HepG2 (cell line): ENCODE results near the gene AFDN. TPM values are rescaled to one million over a fixed set of nuclear protein-coding genes. Genes with fewer than 3 reads are reported as not detected.
A peak's percentile ranks its signal among the peaks of the same experiment; 100 is the strongest.

Experiments used
- ATAC-seq: fragments of 200-7000 bp; cut with Tn5 transposase; 3 replicates; pipeline ENCODE4 v1.9.1; 2020; ENCODE audit warnings: mild to moderate bottlenecking, moderate library complexity
- BruUV-seq: library from RNA; stranded (reverse); fragments of 400-500 nt; replicated peaks from 2 replicates; lab custom pipeline; 2021; lab: Mats Ljungman, UMichigan
- CTCF ChIA-PET: fragments of 300-600 bp; formaldehyde crosslinking; extraction: SDS; loops from one replicate; lab custom pipeline; 2021; ENCODE audit warnings: low total read pairs, inconsistent platforms, low intra/inter-chr PET ratio; lab: Yijun Ruan, JAX
- POLR2A ChIA-PET: fragments of 350-600 bp; sonication (Branson Sonifier 250); formaldehyde crosslinking; loops from one replicate; lab custom pipeline; 2020; ENCODE audit warnings: antibody characterized with exemption, inconsistent platforms; lab: Yijun Ruan, JAX
- DNase-seq: peaks from one replicate; pipeline ENCODE4 v3.0.0-alpha.2; 2015; ENCODE audit warnings: low spot score
- FAIRE-seq: peaks from 3 replicates; lab custom pipeline; 2011; peaks lifted over from hg19 to GRCh38; lab: Jason Lieb, UNC
- H2AFZ ChIP-seq: one replicate; pipeline ENCODE4 v1.6.1; 2011; ENCODE audit warnings: low read length, inconsistent platforms
- H3K27ac ChIP-seq: fragments of 300-600 bp; 3 replicates; pipeline ENCODE4 v1.8.0; 2011; ENCODE audit warnings: mixed run types, mild to moderate bottlenecking, mixed read lengths, low read length, inconsistent platforms; ENCODE audit not compliant: insufficient read depth; ENCODE audit errors: extremely low read length
- H3K27me3 ChIP-seq, 2 experiments: fragments of 200-600 bp in 1 of 2; 2 replicates in 1 of 2; 3 replicates in 1 of 2; pipeline versions ENCODE4 v1.6.0 to v1.8.0; 2011; ENCODE audit warnings: low read length in 2 of 2, mild to moderate bottlenecking in 2 of 2, moderate library complexity in 2 of 2, inconsistent platforms in 1 of 2; ENCODE audit not compliant: insufficient read depth in 2 of 2, control insufficient read depth in 1 of 2
- H3K36me3 ChIP-seq, 2 experiments: fragments of 200-600 bp in 1 of 2; replicated peaks in 1 of 2; 2 replicates in 1 of 2; 3 replicates in 1 of 2; pipeline versions ENCODE4 v1.5.1 to v1.8.0; 2011; ENCODE audit warnings: low read length in 2 of 2, inconsistent platforms in 1 of 2; ENCODE audit not compliant: insufficient read depth in 2 of 2, control insufficient read depth in 1 of 2
- H3K4me1 ChIP-seq: 2 replicates; pipeline ENCODE4 v1.5.1; 2012; ENCODE audit warnings: low read length, inconsistent platforms; ENCODE audit not compliant: insufficient read depth
- H3K4me2 ChIP-seq: 2 replicates; pipeline ENCODE4 v1.6.0; 2011; ENCODE audit warnings: low read depth, low read length, inconsistent platforms
- H3K4me3 ChIP-seq, 3 experiments: fragments of 200-600 bp in 1 of 3; sonication (generic), shearing (Covaris generic) in 1 of 3; replicated peaks in 1 of 3; 2 replicates each; pipeline ENCODE4 v1.5.1; 2011 to 2016; ENCODE audit warnings: low read length in 3 of 3, inconsistent platforms in 2 of 3, low read depth in 2 of 3, mild to moderate bottlenecking in 2 of 3, control low read depth in 1 of 3, mixed read lengths in 1 of 3; ENCODE audit not compliant: insufficient read depth in 1 of 3
- H3K79me2 ChIP-seq: one replicate; pipeline ENCODE4 v1.6.1; 2011; ENCODE audit warnings: low read length, inconsistent platforms; ENCODE audit not compliant: insufficient read depth
- H3K9ac ChIP-seq: 2 replicates; pipeline ENCODE4 v1.6.0; 2011; ENCODE audit warnings: mild to moderate bottlenecking, low read depth, low read length, inconsistent platforms; ENCODE audit not compliant: insufficient read depth
- H3K9me3 ChIP-seq: 2 replicates; pipeline ENCODE4 v1.5.1; 2012; ENCODE audit warnings: mild to moderate bottlenecking, low read length
- H4K20me1 ChIP-seq: 2 replicates; pipeline ENCODE4 v1.6.0; 2011; ENCODE audit warnings: inconsistent platforms, mild to moderate bottlenecking, low read length, moderate library complexity; ENCODE audit not compliant: insufficient read depth
- MLXIP ChIP-seq: sonication (generic); formaldehyde crosslinking; IDR thresholded peaks from 2 replicates; pipeline ENCODE4 v1.9.0; 2021; ENCODE audit warnings: missing genetic modification reagents, borderline replicate concordance
- MXI1 ChIP-seq: IDR thresholded peaks from 3 replicates; pipeline ENCODE4 v1.6.1; 2012; ENCODE audit warnings: low read depth, low read length, inconsistent platforms, borderline replicate concordance
- RBM22 ChIP-seq: fragments of 200-400 bp; formaldehyde crosslinking; optimal IDR thresholded peaks from 2 replicates; pipeline ENCODE3; 2017; ENCODE audit warnings: mild to moderate bottlenecking, low read length, moderate library complexity
- SIX1 ChIP-seq: sonication (generic); formaldehyde crosslinking; IDR thresholded peaks from 2 replicates; pipeline ENCODE4 v1.4.0; 2020; ENCODE audit warnings: missing genetic modification reagents, borderline replicate concordance
- THAP11 ChIP-seq: IDR thresholded peaks from 2 replicates; pipeline ENCODE4 v1.6.1; 2016; ENCODE audit warnings: missing biosample characterization, missing genetic modification reagents
- ZBTB21 ChIP-seq: sonication (generic); formaldehyde crosslinking; IDR thresholded peaks from 2 replicates; pipeline ENCODE4 v1.4.0; 2020; ENCODE audit warnings: missing genetic modification reagents
- ZNF30 ChIP-seq: sonication (generic); formaldehyde crosslinking; IDR thresholded peaks from 2 replicates; pipeline ENCODE4 v1.5.0; 2020; ENCODE audit warnings: mild to moderate bottlenecking, missing genetic modification reagents
- ZNF574 ChIP-seq: sonication (generic); formaldehyde crosslinking; IDR thresholded peaks from 2 replicates; pipeline ENCODE4 v1.4.0; 2020; ENCODE audit warnings: missing genetic modification reagents
- ZNF672 ChIP-seq: sonication (generic); formaldehyde crosslinking; IDR thresholded peaks from 2 replicates; pipeline ENCODE4 v1.8.1; 2022; ENCODE audit warnings: missing genetic modification reagents
- ZSCAN21 ChIP-seq: sonication (generic); formaldehyde crosslinking; IDR thresholded peaks from 2 replicates; pipeline ENCODE4 v1.8.0; 2022; ENCODE audit warnings: mild to moderate bottlenecking, missing genetic modification reagents, moderate library complexity, borderline replicate concordance
- WGBS: methylation state at CpG from one replicate; pipeline ENCODE4 v1.1.6; 2017; ENCODE audit warnings: low lambda C conversion rate; 5-methylcytosine and 5-hydroxymethylcytosine counted together
- in situ Hi-C: cut with HindIII; loops from 2 replicates; pipeline ENCODE4 v1.10.0; 2017; ENCODE audit warnings: low pct_unique_long_range_greater_than_20kb; ENCODE audit not compliant: extremely low pct_ligation_motif_present
- intact Hi-C: fragments of 100-400 bp; cut with micrococcal nuclease; formaldehyde crosslinking; loops from one replicate; pipeline ENCODE4 v1.10.0; 2022; ENCODE audit not compliant: unreplicated experiment
- polyA plus RNA-seq, 8 experiments: library from polyadenylated mRNA; depleted of rRNA in 3 of 8; stranded (reverse) in 7 of 8; unstranded in 1 of 8; fragments of >200 nt; fragmentation: Illumina TruSeq in 4 of 8; extraction: Trizol in 4 of 8; gene quantifications; 2 replicates each; pipeline versions ENCODE4 v1.2.1 to v1.2.3, GENCODE V29; 2011 to 2016; ENCODE audit warnings: low read depth in 4 of 8, missing spikeins in 1 of 8, mixed read lengths in 1 of 8; ENCODE audit not compliant: insufficient read depth in 1 of 8
- total RNA-seq, 5 experiments: library from RNA; depleted of rRNA; stranded (reverse); fragments of >200 nt; fragmentation: Illumina TruSeq; extraction: Trizol; gene quantifications; 2 replicates each; pipeline ENCODE4 v1.2.3, GENCODE V29; 2016; ENCODE audit warnings: low read depth in 1 of 5
- TF ChIP-seq, protein P1 (sequence below), 2 experiments: sonication (generic) in 1 of 2; formaldehyde crosslinking in 1 of 2; IDR thresholded peaks; 2 replicates each; pipeline versions ENCODE4 v1.4.0 to v1.6.1; 2018 to 2020; ENCODE audit warnings: missing genetic modification reagents in 2 of 2, borderline replicate concordance in 1 of 2, low read depth in 1 of 2, mild to moderate bottlenecking in 1 of 2, missing biosample characterization in 1 of 2

Gene AFDN
- total and polyA plus RNA-seq, 2 of the 13 experiments (the other 11 are each of a cell fraction or from before 2014, with no cell fraction given), result 136 to 151 TPM

DNA sequence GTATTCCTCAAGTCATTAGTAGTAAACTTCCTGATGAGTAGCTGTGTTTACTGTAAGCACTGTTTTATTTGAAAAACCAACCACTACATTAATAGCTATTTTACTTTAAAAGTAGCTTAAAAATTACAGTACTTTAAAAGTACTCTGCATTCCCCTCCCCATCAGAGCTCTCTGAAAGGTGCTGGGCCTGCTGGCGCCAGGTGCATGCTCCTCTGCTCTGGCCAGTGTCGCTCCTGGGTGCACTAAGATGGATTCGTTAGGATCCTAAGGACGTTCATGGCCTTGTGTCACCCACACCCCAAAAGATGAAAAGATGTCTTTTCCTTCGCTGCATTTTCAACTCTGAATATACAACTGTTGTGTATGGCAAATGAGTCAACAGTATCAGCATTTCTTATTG is 126.8 kb downstream of the AFDN start:
- DNase-seq (no peak), FAIRE-seq (no peak), ATAC-seq (no peak)
- H2AFZ ChIP-seq, result no peak overlapping the region
- peaks cover 41 to 77% of the 10 kb centered on the region in 2 experiments for H3K36me3 ChIP-seq
- no peak for TF ChIP-seq MXI1
- TF ChIP-seq RBM22, result peak; percentile 47
- intact Hi-C loops (no loop called here), in situ Hi-C loops (no loop called here)
- ChIA-PET CTCF (no interaction called here), POLR2A (no interaction called here)
- H3K79me2 ChIP-seq, result peaks cover 5% of the 10 kb centered on the region
- H3K9ac ChIP-seq, result no peak overlapping the region
- no peak overlapping the region for H3K27ac ChIP-seq
- no peak overlapping the region for H3K4me3 ChIP-seq
- H4K20me1 ChIP-seq, result no peaks in the 10 kb centered on the region
- H3K4me1 ChIP-seq, result peaks cover 28% of the 10 kb centered on the region
- H3K4me2 ChIP-seq, result no peak overlapping the region
- no TSS peak for BruUV-seq
- no peaks in the 10 kb centered on the region for H3K27me3 ChIP-seq
- WGBS, result 98% methylated on average over 5 of the region's 5 CpGs
- no peaks in the 10 kb centered on the region for H3K9me3 ChIP-seq

DNA sequence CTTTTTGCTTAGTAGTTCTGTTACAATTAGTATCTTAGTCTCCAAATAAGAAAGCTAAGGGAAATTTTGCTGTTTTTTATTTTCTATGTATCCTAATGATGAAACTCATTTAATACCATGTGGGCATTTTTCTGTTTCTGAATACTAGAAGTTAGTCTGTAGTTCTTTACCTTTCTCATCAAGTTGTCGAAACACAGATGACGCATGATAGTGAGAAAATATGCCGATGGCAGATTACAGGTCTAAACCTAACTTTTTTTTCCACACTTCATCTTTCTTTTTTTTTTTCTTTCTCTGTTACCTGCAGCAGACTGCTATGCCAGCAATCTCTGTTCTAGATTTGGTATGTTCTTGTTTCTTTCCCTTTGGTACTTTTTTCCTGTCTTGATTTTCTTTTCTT is 127.4 kb downstream of the AFDN start:
- H3K27me3 ChIP-seq, result no peaks in the 10 kb centered on the region
- no peak overlapping the region for H3K4me2 ChIP-seq
- H3K9ac ChIP-seq, result no peak overlapping the region
- peaks cover 28% of the 10 kb centered on the region for H3K4me1 ChIP-seq
- no peak overlapping the region for H2AFZ ChIP-seq
- CTCF ChIA-PET, result no interaction called here
- no peaks in the 10 kb centered on the region for H3K9me3 ChIP-seq
- WGBS, result 97% methylated on average over 3 of the region's 3 CpGs
- ATAC-seq (no peak), DNase-seq (no peak), FAIRE-seq (no peak)
- intact Hi-C loops, result no loop called here
- in situ Hi-C loops, result no loop called here
- POLR2A ChIA-PET, result no interaction called here
- no peak overlapping the region for H3K27ac ChIP-seq
- peaks cover 37 to 71% of the 10 kb centered on the region in 2 experiments for H3K36me3 ChIP-seq
- H3K79me2 ChIP-seq, result peaks cover 5% of the 10 kb centered on the region
- H3K4me3 ChIP-seq, result no peak overlapping the region
- H4K20me1 ChIP-seq, result no peaks in the 10 kb centered on the region
- no TSS peak for BruUV-seq
- TF ChIP-seq, protein P1, sequence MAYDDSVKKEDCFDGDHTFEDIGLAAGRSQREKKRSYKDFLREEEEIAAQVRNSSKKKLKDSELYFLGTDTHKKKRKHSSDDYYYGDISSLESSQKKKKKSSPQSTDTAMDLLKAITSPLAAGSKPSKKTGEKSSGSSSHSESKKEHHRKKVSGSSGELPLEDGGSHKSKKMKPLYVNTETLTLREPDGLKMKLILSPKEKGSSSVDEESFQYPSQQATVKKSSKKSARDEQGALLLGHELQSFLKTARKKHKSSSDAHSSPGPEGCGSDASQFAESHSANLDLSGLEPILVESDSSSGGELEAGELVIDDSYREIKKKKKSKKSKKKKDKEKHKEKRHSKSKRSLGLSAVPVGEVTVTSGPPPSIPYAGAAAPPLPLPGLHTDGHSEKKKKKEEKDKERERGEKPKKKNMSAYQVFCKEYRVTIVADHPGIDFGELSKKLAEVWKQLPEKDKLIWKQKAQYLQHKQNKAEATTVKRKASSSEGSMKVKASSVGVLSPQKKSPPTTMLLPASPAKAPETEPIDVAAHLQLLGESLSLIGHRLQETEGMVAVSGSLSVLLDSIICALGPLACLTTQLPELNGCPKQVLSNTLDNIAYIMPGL (CRISPR knock-in tag; IDR thresholded peaks at IDR 0.05; ENCODE audit: borderline replicate concordance in 1 of 2, low read depth in 1 of 2), result no peak
- TF ChIP-seq SIX1 (CRISPR knock-in tag) (no peak), ZNF574 (CRISPR knock-in tag) (no peak), THAP11 (CRISPR knock-in tag) (no peak), ZNF672 (CRISPR knock-in tag) (no peak), ZBTB21 (no peak), ZSCAN21 (CRISPR knock-in tag) (no peak), MLXIP (CRISPR knock-in tag) (no peak), ZNF30 (CRISPR knock-in tag) (no peak)
